CD14-positive monocyte (primary cell): ENCODE measurements around the gene ACBD4. TPM values are rescaled to one million over a fixed set of nuclear protein-coding genes. Genes with fewer than 3 reads are reported as not detected.

Experiments used
- DNase-seq, 3 donors: peaks; one replicate each; pipeline ENCODE4 v3.0.0-alpha.2; 2011 to 2022
- H2AFZ ChIP-seq: 2 replicates; pipeline ENCODE4 v1.6.0; 2012; ENCODE audit warnings: mild to moderate bottlenecking, low read depth, low read length, inconsistent platforms; ENCODE audit not compliant: insufficient read depth, poor library complexity, severe bottlenecking
- H3K27ac ChIP-seq, 2 donors: 1 replicate in 1 of 2; 2 replicates in 1 of 2; pipeline ENCODE4 v1.5.1; 2012 to 2013; ENCODE audit warnings: low read length in 2 of 2, control low read depth in 1 of 2, inconsistent platforms in 1 of 2, low read depth in 1 of 2, mild to moderate bottlenecking in 1 of 2
- H3K27me3 ChIP-seq, 2 donors: one replicate each; pipeline versions ENCODE4 v1.6.0 to v1.6.1; 2011 to 2013; ENCODE audit warnings: low read length in 2 of 2; ENCODE audit not compliant: control insufficient read depth in 2 of 2, insufficient read depth in 2 of 2
- H3K36me3 ChIP-seq, 2 donors: replicated peaks in 1 of 2; 1 replicate in 1 of 2; 2 replicates in 1 of 2; pipeline versions ENCODE4 v1.5.1 to v1.6.1; 2012 to 2013; ENCODE audit warnings: low read length in 2 of 2, control low read depth in 1 of 2, inconsistent platforms in 1 of 2, mild to moderate bottlenecking in 1 of 2; ENCODE audit not compliant: insufficient read depth in 2 of 2, control insufficient read depth in 1 of 2
- H3K4me1 ChIP-seq, 2 donors: 1 replicate in 1 of 2; 2 replicates in 1 of 2; pipeline versions ENCODE4 v1.5.1 to v1.6.1; 2012 to 2013; ENCODE audit warnings: low read length in 2 of 2, control low read depth in 1 of 2, inconsistent platforms in 1 of 2, mild to moderate bottlenecking in 1 of 2, moderate library complexity in 1 of 2; ENCODE audit not compliant: insufficient read depth in 2 of 2, control insufficient read depth in 1 of 2
- H3K4me2 ChIP-seq: replicated peaks from 2 replicates; pipeline ENCODE3; 2012; ENCODE audit warnings: low read length, moderate library complexity, mild to moderate bottlenecking; ENCODE audit not compliant: poor library complexity, severe bottlenecking; ENCODE audit errors: extremely low read depth
- H3K4me3 ChIP-seq, 3 experiments: fragments of 200-600 bp in 1 of 3; sonication (generic) in 1 of 3; replicated peaks in 1 of 3; 1 replicate in 2 of 3; 2 replicates in 1 of 3; pipeline ENCODE4 v1.5.1; 2011 to 2013; ENCODE audit warnings: low read length in 3 of 3, mild to moderate bottlenecking in 3 of 3, control low read depth in 2 of 3, low read depth in 2 of 3, inconsistent platforms in 1 of 3, moderate library complexity in 1 of 3
- H3K79me2 ChIP-seq: 2 replicates; pipeline ENCODE4 v1.6.0; 2012; ENCODE audit warnings: mild to moderate bottlenecking, control low read depth, inconsistent platforms, low read length, moderate library complexity; ENCODE audit not compliant: insufficient read depth
- H3K9ac ChIP-seq: 2 replicates; pipeline ENCODE4 v1.6.0; 2017; ENCODE audit warnings: low read length, mild to moderate bottlenecking; ENCODE audit not compliant: insufficient read depth, poor library complexity, severe bottlenecking
- H3K9me3 ChIP-seq, 2 donors: replicated peaks in 1 of 2; 1 replicate in 1 of 2; 2 replicates in 1 of 2; pipeline versions ENCODE4 v1.5.1 to v1.6.1; 2012 to 2013; ENCODE audit warnings: low read length in 2 of 2, control low read depth in 1 of 2; ENCODE audit not compliant: control insufficient read depth in 1 of 2, insufficient read depth in 1 of 2
- H4K20me1 ChIP-seq: 2 replicates; pipeline ENCODE4 v1.6.0; 2012; ENCODE audit warnings: mild to moderate bottlenecking, low read length, control low read depth, moderate library complexity; ENCODE audit not compliant: insufficient read depth
- H3K27ac Mint-ChIP-seq, 7 donors: one replicate each; pipeline ENCODE4 v1.8.0; 2020; ENCODE audit warnings: mild to moderate bottlenecking in 7 of 7, mixed read lengths in 7 of 7, moderate library complexity in 6 of 7, inconsistent platforms in 2 of 7
- H3K27me3 Mint-ChIP-seq, 3 donors: one replicate each; pipeline ENCODE4 v1.8.0; 2021 to 2022; ENCODE audit warnings: low read depth in 3 of 3, mild to moderate bottlenecking in 3 of 3, mixed read lengths in 3 of 3, moderate library complexity in 3 of 3, inconsistent platforms in 1 of 3
- H3K36me3 Mint-ChIP-seq, 2 donors: one replicate each; pipeline ENCODE4 v1.8.0; 2020; ENCODE audit warnings: mixed read lengths in 2 of 2, inconsistent platforms in 1 of 2, mild to moderate bottlenecking in 1 of 2
- H3K4me1 Mint-ChIP-seq: one replicate; pipeline ENCODE4 v1.8.0; 2020; ENCODE audit warnings: mild to moderate bottlenecking, mixed read lengths
- H3K4me3 Mint-ChIP-seq, 2 donors: one replicate each; pipeline ENCODE4 v1.8.0; 2020; ENCODE audit warnings: mild to moderate bottlenecking in 2 of 2, mixed read lengths in 2 of 2, moderate library complexity in 1 of 2
- H3K9me3 Mint-ChIP-seq, 7 donors: one replicate each; pipeline ENCODE4 v1.8.0; 2020 to 2022; ENCODE audit warnings: mixed read lengths in 7 of 7, mild to moderate bottlenecking in 6 of 7, moderate library complexity in 6 of 7, inconsistent platforms in 2 of 7
- CTCF ChIP-seq: fragments of 200-600 bp; IDR thresholded peaks from one replicate; pipeline ENCODE4 v1.8.0; 2022; ENCODE audit warnings: antibody characterized with exemption, mild to moderate bottlenecking
- WGBS: methylation state at CpG from one replicate; pipeline ENCODE4 v1.1.5; 2013; ENCODE audit warnings: missing lambda C conversion rate; ENCODE audit not compliant: insufficient coverage; 5-methylcytosine and 5-hydroxymethylcytosine counted together
- intact Hi-C, 2 donors: fragments of 100-400 bp; cut with micrococcal nuclease; formaldehyde crosslinking; loops; one replicate each; pipeline versions ENCODE4 v1.15.0 to v1.15.1; 2023
- polyA plus RNA-seq, 3 donors: library from polyadenylated mRNA; depleted of rRNA in 1 of 3; unstranded in 2 of 3; stranded (reverse) in 1 of 3; fragments of 300-500 nt in 2 of 3; fragments of >200 nt in 1 of 3; fragmentation: Illumina TruSeq in 2 of 3; gene quantifications; 1 replicate in 2 of 3; 2 replicates in 1 of 3; pipeline ENCODE4 v1.2.3, GENCODE V29; 2012 to 2021

ACBD4 gene
- polyA plus RNA-seq, 3 donors, result 4.8 to 7.4 (median 6.2) TPM

- Mint-ChIP-seq H3K9me3 (no peaks in the 10 kb centered on the region), H3K27ac (peak overlapping the region; percentile 54 to 82 (median 63)), H3K4me1 (peaks cover 46% of the 10 kb centered on the region), H3K36me3 (peaks cover 0 to under 1% of the 10 kb centered on the region in 2 donors), H3K4me3 (peak overlapping the region; percentile 14 to 76), H3K27me3 (no peaks in the 10 kb centered on the region)
- H3K36me3 ChIP-seq, result no peaks in the 10 kb centered on the region
- H3K4me3 ChIP-seq, result peak overlapping the region in 1 of 3 experiments; percentile 92
- peaks cover 49% of the 10 kb centered on the region for H4K20me1 ChIP-seq
- DNase-seq, result peak in 2 of 3 donors; percentile 37 to 60
- intact Hi-C loops, result no loop called here
- H3K4me2 ChIP-seq, result peak overlapping the region; percentile 99
- peaks cover 77% of the 10 kb centered on the region for H3K79me2 ChIP-seq
- TF ChIP-seq CTCF, result no peak
- peaks cover 46 to 59% of the 10 kb centered on the region in 2 donors for H3K4me1 ChIP-seq
- H3K27ac ChIP-seq, result peak overlapping the region in 1 of 2 donors; percentile 7
- WGBS, result 60% methylated on average over 1 of the region's 8 CpGs
- no peaks in the 10 kb centered on the region for H3K9me3 ChIP-seq
- no peaks in the 10 kb centered on the region for H3K27me3 ChIP-seq
- H3K9ac ChIP-seq, result no peak overlapping the region
- no peak overlapping the region for H2AFZ ChIP-seq
Measured at GRCh38 chr17:45150911-45151809, 15.7 kb downstream of the ACBD4 start.

- Histone ChIP-seq H3K9ac (no peak overlapping the region), H2AFZ (no peak overlapping the region), H3K27me3 (no peaks in the 10 kb centered on the region), H3K9me3 (no peaks in the 10 kb centered on the region), H3K79me2 (peaks cover 96% of the 10 kb centered on the region), H3K27ac (no peak overlapping the region), H4K20me1 (peaks cover 37% of the 10 kb centered on the region), H3K4me3 (no peak overlapping the region), H3K36me3 (no peaks in the 10 kb centered on the region), H3K4me1 (peaks cover 49 to 60% of the 10 kb centered on the region in 2 donors), H3K4me2 (no peak overlapping the region)
- Mint-ChIP-seq H3K36me3 (peaks cover 5 to 15% of the 10 kb centered on the region in 2 donors), H3K27ac (peak overlapping the region in 3 of 7 donors; percentile 36 to 73 (median 40)), H3K4me3 (no peak overlapping the region), H3K27me3 (no peaks in the 10 kb centered on the region), H3K9me3 (no peaks in the 10 kb centered on the region), H3K4me1 (peaks cover 57% of the 10 kb centered on the region)
- peak in 1 of 3 donors; percentile 26 for DNase-seq
- TF ChIP-seq CTCF, result no peak
- WGBS, result 100% methylated on average over 1 of the region's 4 CpGs
- intact Hi-C loops, result no loop called here
Measured at GRCh38 chr17:45155029-45155428, 19.5 kb downstream of the ACBD4 start.
